ENCODE results near the gene LRRC8D. TPM values are rescaled to one million over a fixed set of nuclear protein-coding genes. Genes with fewer than 3 reads are reported as not detected.
A peak's percentile ranks its signal among the peaks of the same experiment; 100 is the strongest.

LRRC8D gene
- total and polyA plus RNA-seq, 2 of the 4 experiments (the other 2 are of a cell fraction): 34.1 to 35.3 TPM

GRCh38 chr1:89908672-89909436 is 88.0 kb downstream of the LRRC8D start:
- Histone ChIP-seq H3K18ac (ENCODE audit: low read depth, low read length) (peak overlapping the region; percentile 87), H3K9me3 (ENCODE audit: control insufficient read depth, insufficient read depth, low read length) (no peaks in the 10 kb centered on the region), H4K20me1 (ENCODE audit: insufficient read depth, low read length) (no peaks in the 10 kb centered on the region), H3K27me3 (ENCODE audit: control insufficient read depth, insufficient read depth, low read length) (no peaks in the 10 kb centered on the region), H2AK9ac (replicated peaks; ENCODE audit: low read depth, low read length, poor library complexity) (no peak overlapping the region), H3K4me1 (ENCODE audit: control insufficient read depth, insufficient read depth, low read length) (peaks cover 43% of the 10 kb centered on the region), H3K23ac (ENCODE audit: low read depth, low read length) (peak overlapping the region; percentile 92), H4K8ac (ENCODE audit: low read depth in 2 of 2, low read length in 2 of 2) (peak overlapping the region; percentile 40 to 88), H2BK120ac (ENCODE audit: low read depth, low read length) (peak overlapping the region; percentile 99), H3K79me1 (ENCODE audit: low read depth in 1 of 2, low read length in 2 of 2) (peaks cover 28 to 55% of the 10 kb centered on the region in 2 experiments), H4K91ac (ENCODE audit: insufficient read depth, low read depth, low read length) (peak overlapping the region; percentile 87), H2AFZ (replicated peaks; ENCODE audit: low read length, poor library complexity) (no peak overlapping the region), H3K27ac (ENCODE audit: insufficient read depth, low read length) (peak overlapping the region; percentile 63), H3K9me1 (ENCODE audit: insufficient read depth, low read length) (peaks cover 21% of the 10 kb centered on the region), H3K14ac (replicated peaks; ENCODE audit: low read depth, low read length) (peak overlapping the region; percentile 87), H3K4me2 (ENCODE audit: low read depth, low read length) (peak overlapping the region; percentile 76), H3K56ac (ENCODE audit: extremely low read depth, insufficient read depth, low read length) (peak overlapping the region; percentile 11), H2BK5ac (ENCODE audit: low read depth, low read length, poor library complexity, severe bottlenecking) (peak overlapping the region; percentile 97), H4K5ac (ENCODE audit: low read depth, low read length) (peak overlapping the region; percentile 72; the same call in 1 of the 2 replicates), H2AK5ac (ENCODE audit: low read depth, low read length) (peak overlapping the region; percentile 87), H3K4ac (ENCODE audit: low read depth, low read length) (peak overlapping the region; percentile 94), H2BK15ac (ENCODE audit: low read depth, low read length) (peak overlapping the region; percentile 73; the same call in 2 of the 3 replicates), H3K4me3 (ENCODE audit: insufficient read depth, low read depth, low read length) (no peak overlapping the region), H2BK20ac (ENCODE audit: low read depth, low read length) (peak overlapping the region; percentile 93), H3K36me3 (ENCODE audit: control insufficient read depth, insufficient read depth, low read length) (no peaks in the 10 kb centered on the region; the same call in 1 of the 2 replicates), H3K9ac (ENCODE audit: low read depth, low read length) (no peak overlapping the region)
- in situ Hi-C loops (cut with MboI; ENCODE audit: low sequenced_read_pairs) (no loop called here), dilution Hi-C loops (cut with HindIII; ENCODE audit: low sequenced_read_pairs, unreplicated experiment) (no loop called here), intact Hi-C loops (cut with micrococcal nuclease) (loop anchor here (5.0 kb wide), 3 partner anchors 42 to 78 kb away; no protein-coding TSS in a partner anchor)
- DNase-seq (peak; percentile 79), ATAC-seq (ENCODE audit: low read depth) (0 out of 2 replicates have a peak, but pooled peaks have one; percentile 1)
- no TSS peak for BruUV-seq (replicated peaks)
- TF ChIP-seq BHLHE40 (IDR thresholded peaks at IDR 0.05; ENCODE audit: low read depth, low read length) (peak; percentile 18; the same call in 1 of the 2 replicates), RAD21 (IDR thresholded peaks at IDR 0.05; ENCODE audit: low read length) (no peak), CEBPB (IDR thresholded peaks at IDR 0.05; ENCODE audit: low read depth, low read length) (peak; percentile 96)
- CTCF ChIA-PET: interaction anchor here (0.7 to 1.5 kb wide), 2 partner anchors 36 to 66 kb away, joined by 3 read pairs; no protein-coding TSS in a partner anchor
- POLR2A ChIA-PET (ENCODE audit: unreplicated experiment): no interaction called here
- WGBS, 2 experiments (ENCODE audit: extremely low coverage in 2 of 2, insufficient read length in 1 of 2): no CpG with 5 or more reads among the region's 5 CpGs
